Activated CD4-positive, alpha-beta T cell treated with anti-CD3 and anti-CD28 coated beads, Interleukin-2, amount 10 ng/mL, durations not matched to agents 7 days and 5 days (primary cell): Measurements from ENCODE around the gene SQOR. TPM values are rescaled to one million over a fixed set of nuclear protein-coding genes. Genes with fewer than 3 reads are reported as not detected.

ENCODE experiments used
- CTCF ChIA-PET: fragments of 350-600 bp; sonication (Branson Sonifier 250); formaldehyde crosslinking; loops from one replicate; lab custom pipeline; 2021; ENCODE audit warnings: antibody characterized with exemption; lab: Charles Lee
- POLR2A ChIA-PET: fragments of 350-600 bp; sonication (Branson Sonifier 250); formaldehyde crosslinking; loops from one replicate; lab custom pipeline; 2021; ENCODE audit warnings: antibody characterized with exemption; lab: Charles Lee
- DNase-seq: peaks from one replicate; pipeline ENCODE4 v3.0.0-alpha.2; 2020
- H3K27ac Mint-ChIP-seq: one replicate; pipeline ENCODE4 v1.8.0; 2021; ENCODE audit warnings: mild to moderate bottlenecking, moderate library complexity, mixed read lengths
- H3K27me3 Mint-ChIP-seq: one replicate; pipeline ENCODE4 v1.8.0; 2021; ENCODE audit warnings: mixed read lengths
- H3K36me3 Mint-ChIP-seq: one replicate; pipeline ENCODE4 v1.8.0; 2021; ENCODE audit warnings: low read depth, mixed read lengths
- H3K4me1 Mint-ChIP-seq: one replicate; pipeline ENCODE4 v1.8.0; 2021; ENCODE audit warnings: mixed read lengths
- H3K4me3 Mint-ChIP-seq: one replicate; pipeline ENCODE4 v1.8.0; 2021; ENCODE audit warnings: mild to moderate bottlenecking, moderate library complexity, mixed read lengths
- H3K9me3 Mint-ChIP-seq: one replicate; pipeline ENCODE4 v1.8.0; 2021; ENCODE audit warnings: mixed read lengths
- total RNA-seq, 2 experiments: library from RNA; stranded (reverse); gene quantifications; one replicate each; pipeline ENCODE4 v1.2.3, GENCODE V29; 2021

Gene SQOR
- total RNA-seq, 2 experiments from 2014 or later = 98.6 to 99.1 TPM

GRCh38 chr15:45635763-45636292 is 999 bp downstream of the SQOR start:
- Mint-ChIP-seq H3K9me3 (no peaks in the 10 kb centered on the region), H3K27me3 (no peaks in the 10 kb centered on the region), H3K27ac (peak overlapping the region; percentile 96), H3K4me1 (peaks cover 48% of the 10 kb centered on the region), H3K4me3 (peak overlapping the region; percentile 100), H3K36me3 (peaks cover 40% of the 10 kb centered on the region)
- ChIA-PET CTCF (interaction anchor here (0.7 to 3.9 kb wide), 5 partner anchors 8 to 226 kb away, joined by 3 to 17 read pairs (median 3); no protein-coding TSS in a partner anchor), POLR2A (no interaction called here)
- DNase-seq = no peak

GRCh38 chr15:45637141-45637540 is 2.3 kb downstream of the SQOR start:
- peaks cover 56% of the 10 kb centered on the region for H3K4me1 Mint-ChIP-seq
- POLR2A ChIA-PET = interaction anchor here (0.7 kb wide), 1 partner anchor 30 kb away, joined by 6 read pairs; no protein-coding TSS in a partner anchor

DNA sequence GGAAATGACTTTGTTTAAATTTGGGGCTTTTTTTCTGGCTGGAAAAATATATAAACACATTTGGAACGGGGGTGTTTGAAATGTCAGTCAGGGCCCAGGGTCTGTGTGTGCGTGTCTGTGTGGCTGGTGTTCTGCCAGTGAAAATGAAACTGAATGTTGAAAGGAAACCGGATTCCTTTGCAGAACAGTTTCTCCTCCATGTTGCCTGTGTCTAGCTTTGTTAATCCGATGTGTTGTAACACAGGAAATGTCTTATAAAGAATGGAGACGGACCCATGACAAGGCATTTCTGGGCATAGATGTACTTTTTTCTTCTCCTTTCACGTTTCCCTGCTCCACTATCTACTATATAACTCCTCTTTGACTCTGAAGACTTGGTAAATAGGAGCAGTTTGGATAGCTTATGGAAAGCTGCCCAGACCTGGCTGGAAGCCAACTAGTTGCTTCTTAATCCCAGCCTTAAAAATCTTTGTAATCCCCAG is 2.8 kb downstream of the SQOR start:
- Mint-ChIP-seq H3K36me3 (peaks cover 53% of the 10 kb centered on the region), H3K27ac (peak overlapping the region; percentile 92), H3K4me1 (peaks cover 59% of the 10 kb centered on the region), H3K9me3 (no peaks in the 10 kb centered on the region), H3K4me3 (peak overlapping the region; percentile 71), H3K27me3 (no peaks in the 10 kb centered on the region)
- ChIA-PET CTCF (interaction anchor here (1.2 to 3.9 kb wide), 3 partner anchors 10 to 207 kb away, joined by 4 to 17 read pairs (median 5); partner anchors contain the start of gene BLOC1S6), POLR2A (no interaction called here)
- peak; percentile 72 for DNase-seq

More at GRCh38 chr15:45637141-45637540, 2.3 kb downstream of the SQOR start:
- peaks cover 50% of the 10 kb centered on the region for H3K36me3 Mint-ChIP-seq
- CTCF ChIA-PET = interaction anchor here (0.8 to 3.9 kb wide), 4 partner anchors 11 to 206 kb away, joined by 3 to 17 read pairs (median 4); partner anchors contain the start of gene BLOC1S6
- peak overlapping the region; percentile 71 for H3K4me3 Mint-ChIP-seq
- no peak for DNase-seq
- H3K27ac Mint-ChIP-seq = peak overlapping the region; percentile 92
- H3K27me3 Mint-ChIP-seq = no peaks in the 10 kb centered on the region
- H3K9me3 Mint-ChIP-seq = no peaks in the 10 kb centered on the region

DNA sequence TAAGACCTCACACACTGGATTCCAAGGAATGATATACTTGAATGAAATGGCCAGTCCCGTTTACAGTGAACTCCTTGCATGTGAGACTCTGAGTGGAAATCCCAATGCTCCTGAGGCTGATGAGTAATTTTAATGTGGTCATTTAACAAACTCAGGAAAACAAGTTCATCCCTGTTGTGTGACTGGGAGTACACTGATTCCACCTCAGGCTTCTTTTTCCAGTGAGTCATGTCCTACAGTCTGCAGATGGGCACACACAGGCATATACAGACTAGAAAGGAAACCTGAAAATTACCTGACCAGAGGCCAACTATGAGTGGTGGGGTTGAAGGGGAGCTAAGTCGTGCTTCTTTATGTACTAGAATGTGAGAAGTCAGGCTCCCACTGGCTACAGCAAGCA is 5.8 kb downstream of the SQOR start:
- CTCF ChIA-PET = interaction anchor here (0.7 to 1.1 kb wide), 3 partner anchors 13 to 27 kb away, joined by 3 to 5 read pairs (median 4); no protein-coding TSS in a partner anchor
- Mint-ChIP-seq H3K4me3 (no peak overlapping the region), H3K27ac (no peak overlapping the region)

GRCh38 chr15:45641374-45641781 is 6.5 kb downstream of the SQOR start:
- peaks cover 78% of the 10 kb centered on the region for H3K4me1 Mint-ChIP-seq
- H3K36me3 Mint-ChIP-seq = peaks cover 66% of the 10 kb centered on the region
- no peak overlapping the region for H3K27ac Mint-ChIP-seq
- DNase-seq = no peak
- no peaks in the 10 kb centered on the region for H3K9me3 Mint-ChIP-seq
- no peak overlapping the region for H3K4me3 Mint-ChIP-seq
- CTCF ChIA-PET = interaction anchor here (0.7 to 1.1 kb wide), 3 partner anchors 12 to 28 kb away, joined by 3 to 5 read pairs (median 4); no protein-coding TSS in a partner anchor
- POLR2A ChIA-PET = no interaction called here
- no peaks in the 10 kb centered on the region for H3K27me3 Mint-ChIP-seq

More for the DNA sequence above, 5.8 kb downstream of the SQOR start:
- Mint-ChIP-seq H3K36me3 (peaks cover 65% of the 10 kb centered on the region), H3K9me3 (no peaks in the 10 kb centered on the region), H3K27me3 (no peaks in the 10 kb centered on the region), H3K4me1 (peaks cover 76% of the 10 kb centered on the region)
- POLR2A ChIA-PET = no interaction called here
- no peak for DNase-seq

DNA sequence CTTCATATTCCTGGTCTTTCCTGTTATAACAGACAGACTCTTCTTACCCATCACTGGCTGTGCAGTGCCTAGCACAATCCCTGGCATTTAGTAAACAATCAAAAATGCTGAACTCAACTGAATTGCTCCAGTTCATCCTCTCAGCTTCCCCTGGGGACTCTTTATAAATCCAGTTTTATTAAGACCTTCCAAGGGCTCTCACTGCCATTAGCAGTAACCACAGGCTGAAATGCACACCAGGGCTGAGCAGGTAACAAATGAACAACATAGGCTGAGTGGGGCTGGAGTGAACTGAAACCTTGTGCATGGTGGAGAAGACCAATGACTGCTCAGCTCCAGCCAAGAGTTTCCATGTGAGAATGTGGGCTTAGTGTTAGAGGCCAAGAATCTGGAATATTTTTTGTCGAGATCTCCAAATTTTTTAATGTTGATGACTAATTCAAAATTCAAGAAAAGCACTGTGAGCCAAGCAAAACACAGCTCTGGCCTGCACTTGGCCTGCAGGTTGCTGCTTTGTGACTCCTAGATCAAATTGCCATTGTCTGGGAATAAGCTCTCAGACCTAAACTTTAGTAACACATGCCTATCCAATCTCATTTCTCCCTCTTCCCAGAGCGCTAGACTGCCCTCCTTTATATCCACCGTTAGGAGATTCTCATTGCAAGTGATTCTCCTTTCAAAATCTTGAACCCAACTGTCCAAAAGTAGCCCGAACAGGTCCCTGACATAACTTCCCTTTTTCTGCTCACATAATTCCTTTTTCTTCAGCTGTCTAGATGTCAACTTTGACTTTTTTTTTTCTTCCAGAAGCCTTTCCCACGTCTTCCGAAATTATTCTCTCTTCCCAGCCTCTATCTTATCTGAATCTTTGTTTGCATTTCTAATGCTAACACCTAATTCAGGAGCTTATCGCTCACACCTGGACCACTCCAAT is 7.4 kb downstream of the SQOR start:
- H3K4me1 Mint-ChIP-seq = peaks cover 75% of the 10 kb centered on the region

DNA sequence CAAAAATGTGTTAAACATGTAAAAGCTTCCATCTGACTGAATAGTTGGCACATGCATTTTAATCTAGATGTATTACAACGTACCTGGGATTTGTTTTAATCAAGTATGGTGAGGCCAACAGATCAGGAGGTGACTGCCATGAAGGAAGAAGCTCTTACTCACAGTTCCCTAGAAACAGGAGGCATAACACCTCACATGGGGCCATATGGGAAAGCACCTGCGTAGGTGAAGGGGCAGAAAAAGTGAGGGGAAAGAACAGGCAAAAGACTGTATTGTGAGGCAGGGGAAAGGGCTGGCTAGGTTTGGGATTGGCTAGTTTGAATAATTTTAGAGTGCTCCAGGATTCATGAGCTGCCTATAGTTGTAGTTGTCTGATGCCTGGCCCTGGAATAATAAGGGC is 9.6 kb downstream of the SQOR start:
- peaks cover 47% of the 10 kb centered on the region for H3K36me3 Mint-ChIP-seq
- CTCF ChIA-PET = interaction anchor here (1.2 to 1.6 kb wide), 3 partner anchors 9 to 115 kb away, joined by 3 to 6 read pairs (median 3); partner anchors contain the start of gene SQOR
- H3K27ac Mint-ChIP-seq = no peak overlapping the region
- no peak overlapping the region for H3K4me3 Mint-ChIP-seq
- H3K4me1 Mint-ChIP-seq = peaks cover 61% of the 10 kb centered on the region
- POLR2A ChIA-PET = interaction anchor here (0.7 kb wide), 1 partner anchor 476 kb away, joined by 3 read pairs; no protein-coding TSS in a partner anchor
- H3K27me3 Mint-ChIP-seq = no peaks in the 10 kb centered on the region
- no peaks in the 10 kb centered on the region for H3K9me3 Mint-ChIP-seq
- no peak for DNase-seq

More for the DNA sequence above, 7.4 kb downstream of the SQOR start:
- no peak overlapping the region for H3K27ac Mint-ChIP-seq
- no peak overlapping the region for H3K4me3 Mint-ChIP-seq
- DNase-seq = no peak
- H3K9me3 Mint-ChIP-seq = no peaks in the 10 kb centered on the region
- CTCF ChIA-PET = interaction anchor here (0.9 kb wide), 1 partner anchor 55 kb away, joined by 4 read pairs; the partner anchor contains the start of gene BLOC1S6
- peaks cover 64% of the 10 kb centered on the region for H3K36me3 Mint-ChIP-seq
- POLR2A ChIA-PET = interaction anchor here (0.6 kb wide), 1 partner anchor 19 kb away, joined by 4 read pairs; no protein-coding TSS in a partner anchor
- no peaks in the 10 kb centered on the region for H3K27me3 Mint-ChIP-seq

- Mint-ChIP-seq H3K9me3 (peaks cover 3% of the 10 kb centered on the region), H3K36me3 (peaks cover 45% of the 10 kb centered on the region), H3K27me3 (no peaks in the 10 kb centered on the region), H3K27ac (peak overlapping the region; percentile 9), H3K4me3 (no peak overlapping the region), H3K4me1 (peaks cover 64% of the 10 kb centered on the region)
- no peak for DNase-seq
- ChIA-PET CTCF (interaction anchor here (1.5 kb wide), 1 partner anchor 9 kb away, joined by 3 read pairs; no protein-coding TSS in a partner anchor), POLR2A (interaction anchor here (0.7 kb wide), 1 partner anchor 477 kb away, joined by 3 read pairs; no protein-coding TSS in a partner anchor)
These were observed 10.5 kb downstream of the SQOR start for GRCh38 chr15:45645026-45645980.

DNA sequence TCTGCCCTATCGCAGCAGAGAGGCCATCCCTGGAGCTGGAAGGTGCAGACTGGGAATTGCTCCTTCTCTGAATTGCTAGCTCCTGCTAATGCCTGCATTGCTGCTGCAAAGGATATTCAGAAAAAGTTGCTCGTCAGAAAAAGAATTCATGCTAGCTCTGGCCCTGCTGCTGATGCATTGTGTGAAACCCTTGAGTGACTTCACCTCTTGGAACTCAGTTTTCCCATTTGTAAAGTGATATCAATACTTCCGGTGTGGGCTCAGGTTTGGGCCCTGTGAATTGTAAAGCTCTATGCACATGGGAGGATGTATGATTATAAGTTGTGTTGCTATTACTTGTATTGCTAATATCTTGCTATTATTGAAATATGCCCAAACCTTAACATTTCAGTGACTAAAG is 11.4 kb downstream of the SQOR start:
- ChIA-PET POLR2A (no interaction called here), CTCF (interaction anchor here (3.6 kb wide), 1 partner anchor 9 kb away, joined by 17 read pairs; no protein-coding TSS in a partner anchor)
- peaks cover 58% of the 10 kb centered on the region for H3K4me1 Mint-ChIP-seq
- no peaks in the 10 kb centered on the region for H3K27me3 Mint-ChIP-seq
- no peak overlapping the region for H3K4me3 Mint-ChIP-seq
- peak overlapping the region; percentile 9 for H3K27ac Mint-ChIP-seq
- DNase-seq = no peak
- H3K36me3 Mint-ChIP-seq = peaks cover 42% of the 10 kb centered on the region
- peaks cover 6% of the 10 kb centered on the region for H3K9me3 Mint-ChIP-seq

DNA sequence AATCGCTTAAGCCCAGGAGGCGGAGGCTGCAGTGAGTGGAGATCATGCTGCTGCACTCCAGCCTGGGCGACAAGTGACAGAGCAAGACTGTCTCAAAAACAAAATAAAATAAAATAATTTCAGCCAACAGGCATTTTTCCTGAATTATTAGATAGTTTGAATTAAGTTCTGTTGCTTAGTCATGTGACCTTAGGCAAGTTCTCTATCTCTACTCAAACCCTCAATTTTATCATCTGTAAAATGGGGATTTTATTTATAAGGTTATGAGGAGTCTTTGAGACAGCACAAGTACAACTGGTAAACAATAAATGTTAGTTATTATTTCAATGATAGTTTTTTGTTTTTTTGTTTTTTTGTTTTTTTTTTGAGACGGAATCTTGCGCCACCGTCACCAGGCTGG is 13.0 kb downstream of the SQOR start:
- peaks cover 38% of the 10 kb centered on the region for H3K36me3 Mint-ChIP-seq
- peaks cover 6% of the 10 kb centered on the region for H3K9me3 Mint-ChIP-seq
- H3K27me3 Mint-ChIP-seq = no peaks in the 10 kb centered on the region
- ChIA-PET POLR2A (interaction anchor here (0.6 kb wide), 1 partner anchor 479 kb away, joined by 3 read pairs; no protein-coding TSS in a partner anchor), CTCF (interaction anchor here (0.7 to 3.6 kb wide), 2 partner anchors 10 to 187 kb away, joined by 3 to 17 read pairs; no protein-coding TSS in a partner anchor)
- peaks cover 43% of the 10 kb centered on the region for H3K4me1 Mint-ChIP-seq
- no peak for DNase-seq
- no peak overlapping the region for H3K27ac Mint-ChIP-seq
- H3K4me3 Mint-ChIP-seq = no peak overlapping the region

DNA sequence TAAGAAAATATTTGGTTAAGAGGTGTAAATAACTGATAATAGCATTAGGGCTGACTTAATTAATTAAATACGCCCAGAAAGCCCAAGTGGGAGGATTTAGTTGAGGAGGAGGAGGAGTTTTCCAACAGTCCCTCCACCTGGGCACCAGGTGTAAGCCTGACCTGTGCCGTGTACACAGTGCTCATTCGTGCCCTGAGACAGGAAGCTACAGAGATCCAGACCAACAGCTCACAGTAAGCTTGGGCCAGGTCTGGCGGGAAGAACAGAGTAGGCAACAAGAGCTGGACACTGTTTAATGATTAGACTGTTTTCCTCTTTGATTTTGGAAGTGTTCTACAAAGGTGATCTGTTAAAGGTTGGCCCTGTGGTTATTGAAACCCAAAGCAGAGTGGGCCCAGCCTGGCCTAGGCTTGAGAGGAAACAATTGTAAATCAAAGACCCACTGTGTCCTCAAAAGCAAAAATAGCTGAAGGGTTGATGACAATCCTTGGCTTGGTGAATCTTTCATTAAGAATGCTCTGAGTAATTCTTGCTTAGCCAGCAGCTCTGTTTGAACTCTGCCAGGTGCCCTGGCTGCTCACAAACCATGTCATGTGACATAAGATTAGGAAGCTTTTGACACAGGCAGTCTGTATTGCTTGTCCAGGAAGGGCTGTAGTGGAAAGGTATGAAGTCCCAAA is 13.8 kb downstream of the SQOR start:
- Mint-ChIP-seq H3K27me3 (no peaks in the 10 kb centered on the region), H3K27ac (peak overlapping the region; percentile 15), H3K36me3 (peaks cover 35% of the 10 kb centered on the region), H3K9me3 (peaks cover 6% of the 10 kb centered on the region), H3K4me3 (no peak overlapping the region), H3K4me1 (peaks cover 49% of the 10 kb centered on the region)
- DNase-seq = no peak
- ChIA-PET CTCF (interaction anchor here (0.9 to 3.6 kb wide), 2 partner anchors 11 to 35 kb away, joined by 3 to 17 read pairs; no protein-coding TSS in a partner anchor), POLR2A (no interaction called here)
